Gastroesophageal sphincter (tissue), 3 donors: ENCODE measurements around the gene VIPR2.

Experiments
- CTCF ChIP-seq, 4 experiments: fragments of 200-600 bp in 2 of 4; fragments of 450-650 bp in 2 of 4; sonication (generic) in 1 of 4; IDR thresholded peaks; one replicate each; pipeline ENCODE4 v1.5.1; 2017 to 2019; ENCODE audit warnings: antibody characterized with exemption in 4 of 4, mild to moderate bottlenecking in 2 of 4, moderate library complexity in 2 of 4
- EP300 ChIP-seq: sonication (generic); formaldehyde crosslinking; IDR thresholded peaks from one replicate; pipeline ENCODE4 v1.6.1; 2017; ENCODE audit warnings: antibody characterized with exemption, mild to moderate bottlenecking
- POLR2A ChIP-seq, 2 donors: fragments of 450-650 bp; IDR thresholded peaks; one replicate each; pipeline ENCODE4 v1.6.1; 2017; ENCODE audit warnings: antibody characterized with exemption in 2 of 2, mild to moderate bottlenecking in 2 of 2, moderate library complexity in 1 of 2
- POLR2AphosphoS5 ChIP-seq: sonication (generic); formaldehyde crosslinking; IDR thresholded peaks from one replicate; pipeline ENCODE4 v1.6.1; 2017; ENCODE audit warnings: antibody characterized with exemption

GRCh38 chr7:159105832-159106811 is 38.5 kb downstream of the VIPR2 start:
- TF ChIP-seq CTCF (IDR thresholded peaks at IDR 0.05) (no peak), EP300 (no peak), POLR2A (IDR thresholded peaks at IDR 0.05) (no peak), POLR2AphosphoS5 (peak; percentile 58)
